NCI-H510A treated with DMSO at 0.1 percent for 48 hours (cell line): Measurements from ENCODE around the gene ATXN7L1.
A peak's percentile ranks its signal among the peaks of the same experiment; 100 is the strongest.
"Not testable (repeated sequence)": the region's sequence is repeated elsewhere in the genome, so short reads cannot be mapped to it uniquely, and the experiment has no call there.

Experiments used
- DNase-seq: peaks from one replicate; lab custom pipeline; 2025; lab: John Stamatoyannopoulos, UW

The ATXN7L1 gene

DNA sequence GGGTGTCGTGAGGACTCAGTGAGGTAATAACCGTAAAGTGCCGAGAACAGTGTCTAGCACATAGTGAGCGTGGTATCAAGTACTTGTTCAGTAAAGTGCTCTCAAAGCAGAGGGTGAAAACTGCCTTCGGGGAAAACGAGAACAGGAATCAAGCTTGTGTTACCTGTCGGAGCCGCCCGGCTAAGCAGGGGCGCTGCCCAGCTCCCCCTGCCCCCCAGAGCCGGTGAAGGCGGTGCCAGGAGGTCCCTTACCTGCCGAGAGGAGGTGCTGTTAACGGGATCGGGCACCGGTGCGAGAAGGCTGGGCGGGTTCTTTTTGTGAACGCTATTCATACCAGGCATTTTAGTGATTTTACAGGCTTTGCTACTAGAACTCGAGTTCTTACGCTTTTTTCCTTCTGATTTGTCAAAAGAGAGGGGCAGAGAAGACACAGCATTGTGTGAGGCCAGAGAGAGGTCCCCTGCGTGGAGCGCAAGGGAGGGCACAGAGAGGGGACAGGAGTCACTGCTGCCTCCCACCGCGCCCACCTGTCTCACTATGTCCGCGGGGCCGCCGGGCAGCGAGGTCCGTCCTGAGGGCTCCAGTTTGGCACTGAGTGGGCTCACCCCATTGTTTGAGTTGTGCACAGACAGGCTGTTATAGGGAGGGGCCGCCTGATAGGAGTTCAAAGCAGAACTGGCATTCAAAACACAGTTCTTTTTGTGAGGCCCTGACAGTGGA is 262.6 kb downstream of the ATXN7L1 start:
- no peak for DNase-seq

DNA sequence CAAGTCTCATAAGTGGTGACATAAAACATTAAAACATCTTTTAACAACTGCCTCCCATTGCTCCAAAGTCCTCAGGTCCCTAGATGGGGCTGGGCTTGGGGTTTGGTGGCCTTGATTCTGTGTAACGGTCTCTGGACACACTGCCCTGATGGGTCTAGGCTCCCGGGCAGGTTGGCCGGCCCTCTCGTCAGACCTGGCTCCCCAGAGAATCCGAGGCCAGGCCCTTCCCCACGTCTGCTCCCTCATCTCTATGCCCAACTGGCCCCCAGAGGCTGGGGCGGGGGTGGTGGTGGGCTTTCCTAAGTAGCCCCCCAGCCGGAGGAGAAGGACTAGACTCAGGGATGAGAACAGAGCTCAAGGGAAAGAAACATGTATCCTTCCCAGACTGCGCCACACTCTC is 263.6 kb downstream of the ATXN7L1 start:
- no peak for DNase-seq

- DNase-seq = no peak
Measured at GRCh38 chr7:105611856-105612775, 264.3 kb downstream of the ATXN7L1 start.

GRCh38 chr7:105610165-105610930 is 266.1 kb downstream of the ATXN7L1 start:
- no peak for DNase-seq

DNA sequence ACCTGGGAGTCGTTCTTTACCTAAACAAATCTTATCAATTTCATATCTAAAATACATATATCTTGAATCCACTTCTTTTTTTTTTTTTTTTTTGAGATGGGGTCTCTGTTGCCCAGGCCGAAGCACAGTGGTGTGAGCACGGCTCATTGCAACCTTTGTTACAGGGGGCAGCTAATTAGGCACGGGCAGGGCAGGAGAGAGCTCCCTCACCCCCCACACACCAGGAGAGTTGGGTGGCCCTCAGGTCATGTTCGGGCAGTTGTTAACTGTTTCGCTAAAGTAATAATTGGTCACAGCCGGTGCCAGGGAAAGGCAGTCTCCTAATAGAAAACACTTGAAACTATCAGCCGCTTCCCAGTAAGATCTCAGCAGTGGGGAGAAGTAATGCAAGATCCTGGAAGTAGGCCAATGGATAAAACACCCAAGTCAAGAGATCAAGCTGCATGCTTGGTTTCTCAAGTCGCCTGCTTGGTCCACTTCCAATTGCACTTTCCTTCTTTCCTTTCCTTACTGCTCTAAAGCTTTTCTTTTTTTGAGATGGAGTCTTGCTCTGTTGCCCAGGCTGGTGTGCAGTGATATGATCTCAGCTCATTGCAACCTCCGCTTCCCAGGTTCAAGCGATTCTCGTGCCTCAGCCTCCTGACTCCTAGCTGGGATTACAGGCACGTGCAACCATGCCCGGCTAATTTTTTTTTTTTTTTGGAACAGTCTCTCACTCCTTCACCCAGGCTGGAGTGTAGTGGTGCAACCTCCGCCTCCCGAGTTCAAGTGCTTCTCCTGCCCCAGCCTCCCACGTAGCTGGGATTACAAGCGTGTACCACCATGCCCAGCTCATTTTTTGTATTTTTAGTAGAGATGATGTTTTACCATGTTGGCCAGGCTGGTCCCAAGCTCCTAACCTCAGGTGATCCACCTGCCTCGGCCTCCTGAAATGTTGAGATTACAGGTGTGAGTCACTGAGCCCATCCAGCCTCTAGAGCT is 273.8 kb downstream of the ATXN7L1 start:
- no peak for DNase-seq

- no peak for DNase-seq
Measured at GRCh38 chr7:105600720-105601550, 275.5 kb downstream of the ATXN7L1 start.

DNA sequence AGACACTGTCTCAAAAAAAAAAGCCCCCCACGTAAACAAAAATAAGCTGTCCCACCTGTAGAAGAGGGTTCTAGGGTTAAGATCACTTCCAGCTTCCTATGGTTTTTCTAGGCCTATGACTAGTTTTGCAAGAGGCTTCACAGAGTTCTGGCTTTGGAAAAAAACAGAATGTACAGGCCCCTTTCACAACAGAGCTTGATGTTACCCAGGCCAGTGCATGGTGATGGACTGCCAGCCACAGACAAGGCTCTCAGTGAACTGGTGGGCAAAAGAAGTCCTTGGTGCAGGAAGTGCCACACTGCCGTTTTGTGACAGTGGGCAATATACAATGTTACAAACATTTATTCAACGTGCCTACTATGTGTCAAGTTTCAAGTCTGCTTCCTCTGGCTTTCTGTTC is 276.8 kb downstream of the ATXN7L1 start:
- DNase-seq = no peak

DNA sequence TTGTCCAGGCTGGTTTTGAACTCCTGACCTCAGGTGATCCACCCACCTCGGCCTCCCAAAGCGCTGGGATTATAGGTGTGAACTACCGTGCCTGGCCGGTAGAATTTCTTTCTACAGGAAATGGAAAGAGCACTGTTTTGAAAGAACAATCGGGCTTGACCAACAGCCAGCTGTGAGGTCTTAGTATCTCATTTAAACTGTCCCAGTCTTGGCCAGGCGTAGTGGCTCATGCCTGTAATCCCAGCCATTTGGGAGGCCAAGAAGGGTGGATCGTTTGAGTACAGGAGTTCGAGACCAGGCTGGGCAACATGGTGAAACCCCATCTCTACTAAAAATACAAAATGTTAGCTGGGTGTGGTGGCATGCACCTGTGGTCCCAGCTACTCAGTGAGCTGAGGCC is 277.3 kb downstream of the ATXN7L1 start:
- DNase-seq = not testable (repeated sequence)

DNA sequence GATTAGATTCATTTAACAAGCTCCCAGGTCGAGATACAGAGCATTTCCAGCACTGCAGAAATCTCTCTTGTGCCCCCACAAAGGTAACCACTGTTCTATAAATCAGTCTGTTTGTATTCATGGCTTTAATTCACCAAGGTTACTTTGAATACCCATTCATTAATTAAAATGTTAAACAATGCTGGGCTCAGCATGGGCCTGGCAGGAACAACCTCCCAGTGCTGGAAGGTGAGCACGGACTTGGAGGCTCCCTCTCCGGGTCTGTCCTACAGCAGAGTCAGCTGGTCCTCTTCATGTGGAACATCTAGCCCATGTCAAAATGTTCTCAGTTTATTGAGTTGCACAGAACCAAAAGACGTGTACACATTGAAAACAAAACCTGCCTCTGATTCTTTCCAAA is 279.5 kb downstream of the ATXN7L1 start:
- DNase-seq = no peak

GRCh38 chr7:105594034-105594433 is 282.4 kb downstream of the ATXN7L1 start:
- DNase-seq = peak; percentile 23

DNA sequence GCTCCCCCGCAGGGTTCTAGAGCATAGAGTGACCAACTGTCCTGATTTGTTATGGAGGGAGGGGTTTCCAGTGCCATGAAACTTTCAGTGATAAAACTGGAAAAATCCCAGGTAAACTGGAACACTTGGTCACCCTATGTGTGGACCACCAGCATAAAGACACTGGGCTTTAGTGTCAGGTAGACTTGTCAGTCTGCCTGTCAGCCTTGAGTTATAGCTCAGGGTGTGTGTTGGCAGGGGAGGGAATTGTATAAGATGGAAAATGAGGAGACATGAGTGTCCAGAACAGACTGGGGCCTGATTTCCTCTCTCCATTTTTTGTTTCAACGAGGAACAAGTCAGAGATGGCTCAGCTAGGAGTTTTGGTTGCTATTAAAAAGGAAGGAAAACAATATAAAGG is 284.9 kb downstream of the ATXN7L1 start:
- DNase-seq = no peak

- DNase-seq = no peak
Measured at GRCh38 chr7:105590793-105591192, 285.6 kb downstream of the ATXN7L1 start.

- DNase-seq = peak; percentile 81
Measured at GRCh38 chr7:105589356-105590077, 286.9 kb downstream of the ATXN7L1 start.

- DNase-seq = no peak
Measured at GRCh38 chr7:105587909-105588635, 288.3 kb downstream of the ATXN7L1 start.

- DNase-seq = no peak
Measured at GRCh38 chr7:105585850-105586500, 290.4 kb downstream of the ATXN7L1 start.

GRCh38 chr7:105584165-105584564 is 292.2 kb downstream of the ATXN7L1 start:
- no peak for DNase-seq

- no peak for DNase-seq
Measured at GRCh38 chr7:105583061-105583460, 293.3 kb downstream of the ATXN7L1 start.

DNA sequence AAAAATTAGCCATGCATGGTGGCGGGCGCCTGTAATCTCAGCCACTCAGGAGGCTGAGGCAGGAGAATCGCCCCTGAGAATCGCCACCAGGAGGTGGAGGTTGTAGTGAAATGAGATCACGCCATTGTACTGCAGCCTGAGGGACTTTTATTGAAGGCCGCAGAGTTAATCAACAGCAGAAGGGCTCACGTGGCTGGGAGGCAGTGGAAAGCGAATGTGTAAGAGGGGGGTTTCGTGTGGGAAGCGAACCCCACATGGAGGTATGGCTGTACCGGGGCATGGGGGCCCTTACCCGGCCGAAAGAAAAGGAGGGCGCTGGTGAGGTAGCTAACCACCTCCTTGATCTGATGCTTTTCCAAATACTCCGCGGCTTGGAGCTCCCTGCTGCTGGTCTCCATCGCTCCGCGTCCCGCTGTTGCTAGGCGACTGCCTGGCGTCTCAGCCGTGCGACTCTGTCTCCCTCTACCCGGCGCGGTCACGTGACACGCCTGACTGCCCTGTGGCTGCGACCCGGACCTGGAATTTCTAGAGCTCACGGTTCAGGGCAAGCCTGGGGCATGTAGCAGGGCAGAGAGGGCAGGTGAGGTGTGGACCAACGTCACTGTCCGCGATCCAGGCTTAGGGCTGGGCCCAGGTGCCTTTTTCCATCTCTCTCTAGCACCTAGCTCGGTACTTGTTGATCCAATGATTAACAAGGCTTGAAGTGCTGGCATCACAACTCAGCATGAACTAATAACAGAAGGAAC is 295.2 kb downstream of the ATXN7L1 start, which contains the start of gene EFCAB10:
Gene EFCAB10 (minus strand): TSS at position 428 of the 746 bp plus-strand sequence. CDS start 30 bp downstream, at position 398.
- peak; percentile 34 for DNase-seq
